ENCODE results near the gene CREB1.

The CREB1 gene

GRCh38 chr2:207511851-207512250 lies 17.9 kb upstream of the CREB1 start:
- TF ChIP-seq MAX (IDR thresholded peaks at IDR 0.05) = no peak
- no peak for TF ChIP-seq YY1 (IDR thresholded peaks at IDR 0.05; ENCODE audit: low read depth)
- TF ChIP-seq ZBTB7A (IDR thresholded peaks at IDR 0.05; ENCODE audit: low read depth) = no peak
- no peak for TF ChIP-seq TAF1 (IDR thresholded peaks at IDR 0.05; ENCODE audit: low read depth)
- no peak for TF ChIP-seq USF1 (IDR thresholded peaks at IDR 0.05)

- TF ChIP-seq MAX (IDR thresholded peaks at IDR 0.05) (no peak), NFIC (IDR thresholded peaks at IDR 0.05) (no peak), TEAD4 (IDR thresholded peaks at IDR 0.05) (no peak), TCF12 (IDR thresholded peaks at IDR 0.05; ENCODE audit: low read depth) (no peak), FOXM1 (IDR thresholded peaks at IDR 0.05; ENCODE audit: borderline replicate concordance, low read depth) (no peak), CREB1 (IDR thresholded peaks at IDR 0.05; ENCODE audit: low read depth) (no peak), USF1 (IDR thresholded peaks at IDR 0.05) (no peak), TAF1 (IDR thresholded peaks at IDR 0.05; ENCODE audit: low read depth) (no peak), ZBTB7A (IDR thresholded peaks at IDR 0.05; ENCODE audit: low read depth) (no peak), EP300 (IDR thresholded peaks at IDR 0.05; ENCODE audit: borderline replicate concordance) (no peak), YY1 (IDR thresholded peaks at IDR 0.05; ENCODE audit: low read depth) (no peak), EGR1 (IDR thresholded peaks at IDR 0.05) (no peak), RAD21 (IDR thresholded peaks at IDR 0.05; ENCODE audit: low read depth) (no peak), CEBPB (IDR thresholded peaks at IDR 0.05) (no peak), REST (IDR thresholded peaks at IDR 0.05; ENCODE audit: low read depth) (no peak)
Observed at GRCh38 chr2:207512356-207512755, 17.4 kb upstream of the CREB1 start.

- TF ChIP-seq CREB1 (IDR thresholded peaks at IDR 0.05; ENCODE audit: low read depth) (no peak), ZBTB7A (IDR thresholded peaks at IDR 0.05; ENCODE audit: low read depth) (no peak), MAX (IDR thresholded peaks at IDR 0.05) (no peak), REST (IDR thresholded peaks at IDR 0.05; ENCODE audit: low read depth) (no peak), TAF1 (IDR thresholded peaks at IDR 0.05; ENCODE audit: low read depth) (no peak), CEBPB (IDR thresholded peaks at IDR 0.05) (no peak), FOXM1 (IDR thresholded peaks at IDR 0.05; ENCODE audit: borderline replicate concordance, low read depth) (no peak)
Observed at GRCh38 chr2:207513551-207514257, 16.1 kb upstream of the CREB1 start.

- no peak for TF ChIP-seq NFIC (IDR thresholded peaks at IDR 0.05)
- TF ChIP-seq RAD21 (IDR thresholded peaks at IDR 0.05; ENCODE audit: low read depth) = no peak
- TF ChIP-seq CEBPB (IDR thresholded peaks at IDR 0.05) = no peak
Observed at GRCh38 chr2:207514451-207514850, 15.3 kb upstream of the CREB1 start.

GRCh38 chr2:207515671-207516070 lies 14.1 kb upstream of the CREB1 start:
- TF ChIP-seq TCF12 (IDR thresholded peaks at IDR 0.05; ENCODE audit: low read depth) (no peak), RAD21 (IDR thresholded peaks at IDR 0.05; ENCODE audit: low read depth) (no peak), NFIC (IDR thresholded peaks at IDR 0.05) (no peak), TAF1 (IDR thresholded peaks at IDR 0.05; ENCODE audit: low read depth) (no peak)

- TF ChIP-seq RAD21 (IDR thresholded peaks at IDR 0.05; ENCODE audit: low read depth) = no peak
- no peak for TF ChIP-seq EP300 (IDR thresholded peaks at IDR 0.05; ENCODE audit: borderline replicate concordance)
- TF ChIP-seq NFIC (IDR thresholded peaks at IDR 0.05) = no peak
- TF ChIP-seq TCF12 (IDR thresholded peaks at IDR 0.05; ENCODE audit: low read depth) = no peak
- TF ChIP-seq REST (IDR thresholded peaks at IDR 0.05; ENCODE audit: low read depth) = no peak
- no peak for TF ChIP-seq YY1 (IDR thresholded peaks at IDR 0.05; ENCODE audit: low read depth)
- TF ChIP-seq USF1 (IDR thresholded peaks at IDR 0.05) = no peak
- TF ChIP-seq CREB1 (IDR thresholded peaks at IDR 0.05; ENCODE audit: low read depth) = no peak
- TF ChIP-seq ZBTB7A (IDR thresholded peaks at IDR 0.05; ENCODE audit: low read depth) = no peak
- no peak for TF ChIP-seq TEAD4 (IDR thresholded peaks at IDR 0.05)
- TF ChIP-seq CEBPB (IDR thresholded peaks at IDR 0.05) = no peak
- TF ChIP-seq FOXM1 (IDR thresholded peaks at IDR 0.05; ENCODE audit: borderline replicate concordance, low read depth) = no peak
- no peak for TF ChIP-seq MAX (IDR thresholded peaks at IDR 0.05)
- TF ChIP-seq EGR1 (IDR thresholded peaks at IDR 0.05) = no peak
- TF ChIP-seq TAF1 (IDR thresholded peaks at IDR 0.05; ENCODE audit: low read depth) = no peak
Observed at GRCh38 chr2:207516206-207516605, 13.6 kb upstream of the CREB1 start.
